H1 (cell line): ENCODE data around the gene MROH2A. TPM values are rescaled to one million over a fixed set of nuclear protein-coding genes. Genes with fewer than 3 reads are reported as not detected.
A peak's percentile ranks its signal among the peaks of the same experiment; 100 is the strongest.

ENCODE experiments used
- CTCF ChIA-PET: fragments of 300-600 bp; sonication (Branson Sonifier 250); formaldehyde crosslinking; loops from one replicate; lab custom pipeline; 2021; ENCODE audit not compliant: partially characterized antibody; lab: Charles Lee
- POLR2A ChIA-PET: fragments of 300-600 bp; sonication (Branson Sonifier 250); formaldehyde crosslinking; loops from one replicate; lab custom pipeline; 2021; ENCODE audit warnings: inconsistent platforms; ENCODE audit not compliant: partially characterized antibody; lab: Charles Lee
- DNase-seq, 2 experiments: peaks; one replicate each; pipeline versions ENCODE4 v3.0.0 to v3.0.0-alpha.2; 2010 to 2022; ENCODE audit warnings: low spot score in 2 of 2, low read depth in 1 of 2, mixed read lengths in 1 of 2
- FAIRE-seq: peaks from 2 replicates; lab custom pipeline; 2011; peaks lifted over from hg19 to GRCh38; lab: Jason Lieb, UNC
- H2AFZ ChIP-seq: 2 replicates; pipeline ENCODE4 v1.8.1; 2012; ENCODE audit warnings: low read length, inconsistent platforms
- H2AK5ac ChIP-seq: 2 replicates; pipeline ENCODE4 v1.6.1; 2013; ENCODE audit warnings: low read depth, low read length
- H2BK120ac ChIP-seq: replicated peaks from 2 replicates; pipeline ENCODE3; 2013; ENCODE audit warnings: low read depth, low read length, inconsistent platforms
- H2BK12ac ChIP-seq: 2 replicates; pipeline ENCODE4 v1.6.1; 2013; ENCODE audit warnings: low read depth, low read length
- H2BK15ac ChIP-seq: 2 replicates; pipeline ENCODE4 v1.6.1; 2013; ENCODE audit warnings: low read length
- H2BK20ac ChIP-seq: 2 replicates; pipeline ENCODE4 v1.6.1; 2013; ENCODE audit warnings: low read length
- H2BK5ac ChIP-seq: 2 replicates; pipeline ENCODE4 v1.6.1; 2013; ENCODE audit warnings: low read depth, low read length
- H3K14ac ChIP-seq: 2 replicates; pipeline ENCODE4 v1.6.1; 2013; ENCODE audit warnings: inconsistent platforms; ENCODE audit not compliant: insufficient read length
- H3K18ac ChIP-seq: 2 replicates; pipeline ENCODE4 v1.6.1; 2013; ENCODE audit warnings: low read length; ENCODE audit errors: extremely low read depth
- H3K23ac ChIP-seq: 2 replicates; pipeline ENCODE4 v1.6.1; 2013; ENCODE audit warnings: inconsistent platforms; ENCODE audit not compliant: insufficient read length
- H3K23me2 ChIP-seq: 2 replicates; pipeline ENCODE4 v1.6.1; 2013; ENCODE audit warnings: low read depth, low read length
- H3K27ac ChIP-seq: 2 replicates; pipeline ENCODE4 v1.6.1; 2011; ENCODE audit warnings: low read depth, low read length, inconsistent platforms
- H3K27me3 ChIP-seq, 4 experiments: replicated peaks in 1 of 4; 1 replicate in 1 of 4; 2 replicates in 3 of 4; pipeline versions ENCODE4 v1.6.1 to v1.8.1; 2011 to 2013; ENCODE audit warnings: low read length in 3 of 4, mild to moderate bottlenecking in 3 of 4, inconsistent platforms in 2 of 4, mixed read lengths in 2 of 4, moderate library complexity in 1 of 4; ENCODE audit not compliant: control insufficient read depth in 3 of 4, insufficient read depth in 3 of 4; ENCODE audit errors: extremely low read depth in 1 of 4
- H3K36me3 ChIP-seq, 4 experiments: 2 replicates each; pipeline versions ENCODE4 v1.6.1 to v1.8.1; 2011 to 2013; ENCODE audit warnings: mild to moderate bottlenecking in 4 of 4, low read length in 3 of 4, moderate library complexity in 2 of 4, control low read depth in 1 of 4, inconsistent platforms in 1 of 4; ENCODE audit not compliant: insufficient read depth in 4 of 4, control insufficient read depth in 2 of 4
- H3K4ac ChIP-seq: replicated peaks from 2 replicates; pipeline ENCODE3; 2013; ENCODE audit warnings: low read length, low read depth, mixed read lengths, inconsistent platforms; ENCODE audit not compliant: insufficient read length
- H3K4me1 ChIP-seq, 4 experiments: replicated peaks in 1 of 4; 1 replicate in 1 of 4; 2 replicates in 3 of 4; pipeline versions ENCODE4 v1.6.1 to v1.8.1; 2011 to 2013; ENCODE audit warnings: low read length in 3 of 4, inconsistent platforms in 2 of 4, mixed read lengths in 1 of 4; ENCODE audit not compliant: insufficient read depth in 4 of 4, control insufficient read depth in 3 of 4
- H3K4me2 ChIP-seq, 2 experiments: 2 replicates each; pipeline versions ENCODE4 v1.6.1 to v1.8.1; 2011 to 2013; ENCODE audit warnings: low read depth in 2 of 2, low read length in 2 of 2, control low read depth in 1 of 2, inconsistent platforms in 1 of 2, mild to moderate bottlenecking in 1 of 2; ENCODE audit not compliant: insufficient read depth in 1 of 2
- H3K4me3 ChIP-seq, 4 experiments: fragments of 200-600, 300-600 bp in 1 of 4; sonication (generic), shearing (Covaris generic), sonication (Bioruptor Twin) in 1 of 4; 2 replicates each; pipeline versions ENCODE4 v1.5.1 to v1.8.1; 2011 to 2016; ENCODE audit warnings: low read length in 4 of 4, low read depth in 3 of 4, control low read depth in 2 of 4, inconsistent platforms in 2 of 4, mild to moderate bottlenecking in 2 of 4, mixed read lengths in 1 of 4, moderate library complexity in 1 of 4; ENCODE audit not compliant: insufficient read depth in 2 of 4; ENCODE audit errors: extremely low read depth in 1 of 4
- H3K56ac ChIP-seq: replicated peaks from 2 replicates; pipeline ENCODE3; 2013; ENCODE audit warnings: low read depth, mild to moderate bottlenecking, mixed read lengths, low read length, inconsistent platforms; ENCODE audit not compliant: insufficient read length
- H3K79me1 ChIP-seq: 2 replicates; pipeline ENCODE4 v1.6.1; 2013; ENCODE audit warnings: low read depth, low read length, control low read depth
- H3K79me2 ChIP-seq, 2 experiments: 2 replicates each; pipeline versions ENCODE4 v1.6.1 to v1.8.1; 2012 to 2013; ENCODE audit warnings: low read length in 2 of 2, mild to moderate bottlenecking in 2 of 2, inconsistent platforms in 1 of 2; ENCODE audit not compliant: insufficient read depth in 2 of 2, control insufficient read depth in 1 of 2
- H3K9ac ChIP-seq, 4 experiments: replicated peaks in 1 of 4; 1 replicate in 1 of 4; 2 replicates in 3 of 4; pipeline versions ENCODE4 v1.6.1 to v1.8.1; 2011 to 2013; ENCODE audit warnings: low read depth in 3 of 4, low read length in 3 of 4, control low read depth in 2 of 4, mild to moderate bottlenecking in 2 of 4, moderate library complexity in 2 of 4, inconsistent platforms in 1 of 4; ENCODE audit errors: extremely low read depth in 1 of 4
- H3K9me3 ChIP-seq, 2 experiments: 2 replicates each; pipeline versions ENCODE4 v1.6.1 to v1.8.1; 2012 to 2013; ENCODE audit warnings: mild to moderate bottlenecking in 2 of 2, moderate library complexity in 2 of 2, control low read depth in 1 of 2, inconsistent platforms in 1 of 2, low read depth in 1 of 2, low read length in 1 of 2, mixed read lengths in 1 of 2; ENCODE audit not compliant: insufficient read depth in 2 of 2
- H4K20me1 ChIP-seq, 2 experiments: replicated peaks in 1 of 2; 2 replicates each; pipeline versions ENCODE3 to v1.8.1; 2011 to 2013; ENCODE audit warnings: inconsistent platforms in 2 of 2, low read length in 2 of 2, mild to moderate bottlenecking in 1 of 2; ENCODE audit not compliant: insufficient read depth in 2 of 2, control insufficient read depth in 1 of 2
- H4K5ac ChIP-seq: 2 replicates; pipeline ENCODE4 v1.6.1; 2013; ENCODE audit warnings: low read length, low read depth, mixed read lengths, inconsistent platforms; ENCODE audit not compliant: insufficient read length
- H4K8ac ChIP-seq: 2 replicates; pipeline ENCODE4 v1.8.0; 2013; ENCODE audit warnings: mild to moderate bottlenecking, moderate library complexity, low read length, inconsistent platforms; ENCODE audit not compliant: insufficient read depth; ENCODE audit errors: extremely low read depth
- H4K91ac ChIP-seq: replicated peaks from 2 replicates; pipeline ENCODE3; 2013; ENCODE audit warnings: low read length, mixed read lengths, inconsistent platforms; ENCODE audit not compliant: insufficient read length
- ASH2L ChIP-seq: fragments of 200-600, 300-600 bp; sonication (generic); IDR thresholded peaks from one replicate; pipeline ENCODE4 v1.7.1; 2017; ENCODE audit warnings: low read length
- CBX8 ChIP-seq: fragments of 300-800, 300-1000 bp; sonication (generic); IDR thresholded peaks from 2 replicates; pipeline ENCODE4 v1.7.1; 2016; ENCODE audit warnings: low read depth, low read length, borderline replicate concordance
- CEBPB ChIP-seq: IDR thresholded peaks from 2 replicates; pipeline ENCODE4 v1.6.1; 2012; ENCODE audit warnings: low read depth, low read length
- EGR1 ChIP-seq: IDR thresholded peaks from 2 replicates; pipeline ENCODE4 v1.6.1; 2011; ENCODE audit warnings: low read depth, low read length, borderline replicate concordance
- EZH2 ChIP-seq: fragments of 200-600 bp; sonication (generic); IDR thresholded peaks from 2 replicates; pipeline ENCODE4 v1.7.1; 2012; ENCODE audit warnings: low read depth, mild to moderate bottlenecking, moderate library complexity, low read length, inconsistent platforms; ENCODE audit not compliant: severe bottlenecking
- GTF2F1 ChIP-seq: IDR thresholded peaks from 2 replicates; pipeline ENCODE4 v1.6.1; 2012; ENCODE audit warnings: low read depth, low read length, improper control_type of control experiment, borderline replicate concordance
- JUND ChIP-seq: IDR thresholded peaks from 2 replicates; pipeline ENCODE4 v1.6.1; 2011; ENCODE audit warnings: mild to moderate bottlenecking, improper control_type of control experiment, low read length
- KDM1A ChIP-seq: fragments of 200-600, 300-600 bp; sonication (generic); IDR thresholded peaks from 2 replicates; pipeline ENCODE4 v1.7.1; 2016; ENCODE audit warnings: mild to moderate bottlenecking, low read length, borderline replicate concordance
- KDM4A ChIP-seq: IDR thresholded peaks from one replicate; pipeline ENCODE4 v1.7.1; 2012; ENCODE audit warnings: low read depth, mild to moderate bottlenecking, moderate library complexity, low read length, inconsistent platforms; ENCODE audit not compliant: severe bottlenecking
- NANOG ChIP-seq: IDR thresholded peaks from 2 replicates; pipeline ENCODE4 v1.6.1; 2011; ENCODE audit warnings: low read length, low read depth, mild to moderate bottlenecking, inconsistent platforms; ENCODE audit not compliant: insufficient read depth, poor library complexity, severe bottlenecking
- PHF8 ChIP-seq: fragments of 200-600 bp; sonication (generic); conservative IDR thresholded peaks from 2 replicates; pipeline ENCODE4 v1.7.1; 2012; ENCODE audit warnings: low read depth, mild to moderate bottlenecking, inconsistent platforms, low read length, moderate library complexity
- RFX5 ChIP-seq: IDR thresholded peaks from 2 replicates; pipeline ENCODE4 v1.6.1; 2011; ENCODE audit warnings: low read depth, low read length, improper control_type of control experiment, borderline replicate concordance
- SIX5 ChIP-seq: IDR thresholded peaks from 2 replicates; pipeline ENCODE4 v1.6.1; 2011; ENCODE audit warnings: mild to moderate bottlenecking, low read depth, low read length
- whole genome bisulfite sequencing, 2 experiments: shearing (Covaris generic) in 1 of 2; methylation state at CpG; one replicate each; pipeline versions ENCODE4 v1.1.6 to v1.1.7; 2013 to 2015; ENCODE audit warnings: low lambda C conversion rate in 2 of 2, mixed read lengths in 2 of 2, inconsistent platforms in 1 of 2, low coverage in 1 of 2, missing lambda C conversion rate in 1 of 2; ENCODE audit not compliant: insufficient replicate concordance in 2 of 2, insufficient coverage in 1 of 2, insufficient read length in 1 of 2; ENCODE audit errors: extremely low coverage in 1 of 2, missing lambda C conversion rate in 1 of 2; 5-methylcytosine and 5-hydroxymethylcytosine counted together
- polyA plus RNA-seq, 7 experiments: library from polyadenylated mRNA; depleted of rRNA in 3 of 7; stranded (reverse) in 5 of 7; unstranded in 2 of 7; fragments of >200 nt in 5 of 7; fragments of 200-250 nt in 2 of 7; gene quantifications; 1 replicate in 5 of 7; 2 replicates in 1 of 7; 4 replicates in 1 of 7; pipeline versions ENCODE4 v1.2.1 to v1.2.3, GENCODE V29; 2011 to 2013; ENCODE audit warnings: missing spikeins in 2 of 7, mixed read lengths in 2 of 7
- total RNA-seq: library from RNA; stranded (reverse); fragmentation: NEBNext Ultra II Directional; extraction: Animal tissue kit (Norgen Biotek cat#: 25700); gene quantifications from 2 replicates; pipeline ENCODE4 v1.2.1, GENCODE V29; 2021

Gene MROH2A
- total and polyA plus RNA-seq, 2 of the 8 experiments (the other 6 are each of a cell fraction or from before 2014, with no cell fraction given) = not detected

DNA sequence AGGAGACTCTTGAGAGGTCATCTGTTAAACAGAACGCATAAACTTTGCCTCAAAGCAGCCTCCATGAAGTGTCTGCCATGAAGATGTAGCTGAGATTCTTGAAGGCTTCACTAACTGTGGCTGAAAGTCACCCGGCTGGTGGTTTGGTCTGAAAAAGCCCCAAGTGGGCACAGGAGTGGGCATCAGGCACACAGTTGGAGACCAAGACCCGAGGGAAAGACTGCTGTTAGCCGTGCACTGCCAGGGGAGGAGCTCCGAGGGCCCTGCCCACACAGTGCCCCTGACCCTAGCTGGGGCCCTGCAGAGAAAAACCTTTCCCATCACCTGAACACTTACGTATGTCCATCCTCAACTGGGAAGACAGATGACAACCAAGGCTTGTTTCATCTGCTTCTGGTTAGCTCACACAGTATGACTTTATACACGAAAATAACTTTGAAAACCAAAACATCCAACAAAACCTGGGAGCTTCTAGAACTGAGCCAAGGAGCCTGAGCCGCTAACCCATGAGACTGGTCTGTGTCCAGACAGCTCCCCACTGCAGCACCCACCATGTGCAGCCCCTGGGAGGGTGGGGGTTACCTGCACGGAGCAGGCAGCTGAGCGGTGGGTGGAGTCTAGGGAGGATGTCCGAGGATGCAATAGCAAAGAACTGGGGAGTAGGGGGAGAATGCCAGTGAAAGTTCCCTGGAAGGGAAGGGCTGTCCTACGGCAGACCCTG is 60.8 kb downstream of the MROH2A start:
- peak in 1 of 2 experiments; percentile 29 for DNase-seq
- Histone ChIP-seq H3K9me3 (no peaks in the 10 kb centered on the region), H3K23me2 (no peaks in the 10 kb centered on the region), H3K9ac (no peak overlapping the region), H3K79me2 (peaks cover 3 to 70% of the 10 kb centered on the region in 2 experiments; a peak in 3 of 4 replicates), H3K23ac (no peak overlapping the region), H3K18ac (no peak overlapping the region), H4K20me1 (peaks cover 28% of the 10 kb centered on the region in 2 experiments), H3K14ac (no peak overlapping the region), H2BK5ac (0 out of 2 replicates have a peak overlapping the region, but pooled peaks have one; percentile 9), H2BK12ac (no peak overlapping the region), H3K27me3 (no peaks in the 10 kb centered on the region), H4K8ac (no peak overlapping the region; the same call in 1 of the 2 replicates), H3K4me3 (no peak overlapping the region), H2BK120ac (no peak overlapping the region), H3K56ac (no peak overlapping the region), H3K4me2 (no peak overlapping the region), H4K5ac (no peak overlapping the region), H2BK20ac (no peak overlapping the region), H3K4ac (no peak overlapping the region), H2AFZ (no peak overlapping the region), H2BK15ac (no peak overlapping the region), H2AK5ac (no peak overlapping the region), H3K79me1 (peaks cover 7% of the 10 kb centered on the region; the same call in 1 of the 2 replicates), H4K91ac (no peak overlapping the region), H3K36me3 (peaks cover 49 to 93% (median 77%) of the 10 kb centered on the region in 4 experiments), H3K4me1 (no peaks in the 10 kb centered on the region), H3K27ac (no peak overlapping the region; the same call in 1 of the 2 replicates)
- ChIA-PET POLR2A (interaction anchor here (1.1 kb wide), 1 partner anchor 9 kb away, joined by 3 read pairs; no protein-coding TSS in a partner anchor), CTCF (interaction anchor here (1.2 kb wide), 1 partner anchor 19 kb away, joined by 3 read pairs; no protein-coding TSS in a partner anchor)
- WGBS, 2 experiments = 95% methylated on average over 12 of the region's 12 CpGs; no CpG with 5 or more reads in 1 of the 2 experiments
- no peak for FAIRE-seq
- TF ChIP-seq KDM1A = no peak
- no peak for TF ChIP-seq GTF2F1
- TF ChIP-seq SIX5 = no peak
- TF ChIP-seq EZH2 = no peak
- TF ChIP-seq KDM4A = no peak
- no peak for TF ChIP-seq ASH2L
- no peak for TF ChIP-seq EGR1
- no peak for TF ChIP-seq CEBPB
- no peak for TF ChIP-seq CBX8
- no peak for TF ChIP-seq NANOG
- TF ChIP-seq JUND = no peak
- TF ChIP-seq PHF8 = no peak
- no peak for TF ChIP-seq RFX5
